ENCODE results near the gene FBXO28. TPM values are rescaled to one million over a fixed set of nuclear protein-coding genes. Genes with fewer than 3 reads are reported as not detected.

FBXO28 gene
- total and polyA plus RNA-seq, 5 donors from 2014 or later = 13.0 to 32.5 (median 16.2) TPM

DNA sequence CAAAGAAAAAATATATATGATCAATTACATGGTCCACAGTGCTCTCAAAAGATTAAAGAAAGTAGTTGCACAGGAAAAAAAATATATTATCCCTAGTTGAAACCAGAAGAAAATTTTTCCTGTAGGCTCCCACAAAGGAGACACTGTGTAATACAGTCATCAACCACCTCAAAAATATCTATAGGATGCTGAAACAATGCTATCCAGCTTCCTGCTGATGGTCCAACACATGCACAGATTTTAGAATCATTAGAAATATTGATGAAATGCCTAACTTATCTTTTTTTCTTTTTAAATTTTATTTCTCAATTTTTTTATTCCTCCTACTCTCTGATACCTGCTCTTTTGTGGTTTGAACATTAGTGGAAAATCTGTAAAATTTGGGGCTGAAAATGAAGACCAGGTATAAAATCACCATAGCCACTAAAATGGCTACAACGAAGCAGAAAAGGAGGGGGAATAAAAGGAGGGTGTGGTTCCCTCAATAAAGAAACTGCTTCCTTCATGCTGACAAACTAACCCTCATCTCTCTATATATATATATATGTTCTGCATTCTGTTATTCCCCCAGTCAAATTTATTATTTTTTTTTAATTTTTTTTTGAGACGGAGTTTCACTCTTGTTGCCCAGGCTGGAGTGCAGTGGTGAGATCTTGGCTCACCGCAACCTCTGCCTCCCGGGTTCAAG lies 28.3 kb upstream of the FBXO28 start:
- H3K4me3 ChIP-seq (ENCODE audit: low read depth, low read length) = no peak overlapping the region
- H3K27me3 ChIP-seq (ENCODE audit: control insufficient read depth, insufficient read depth, low read length) = peaks cover 11% of the 10 kb centered on the region
- Mint-ChIP-seq H3K4me1 (no peaks in the 10 kb centered on the region), H3K27me3 (peaks cover 33% of the 10 kb centered on the region), H3K27ac (no peak overlapping the region), H3K4me3 (no peak overlapping the region), H3K36me3 (no peaks in the 10 kb centered on the region), H3K9me3 (peaks cover 0 to 3% (median 0%) of the 10 kb centered on the region in 7 donors)
- H3K9me3 ChIP-seq (ENCODE audit: control insufficient read depth in 2 of 2, low read length in 2 of 2) = no peaks in the 10 kb centered on the region
- no peaks in the 10 kb centered on the region for H3K36me3 ChIP-seq (ENCODE audit: control insufficient read depth, insufficient read depth, low read length)
- H3K27ac ChIP-seq (ENCODE audit: insufficient read depth, low read length, poor library complexity, severe bottlenecking) = no peak overlapping the region
- no peaks in the 10 kb centered on the region for H3K4me1 ChIP-seq (ENCODE audit: control insufficient read depth, insufficient read depth, low read length, poor library complexity, severe bottlenecking)
- ATAC-seq (ENCODE audit: low read depth in 2 of 2) (no peak), DNase-seq (no peak)

DNA sequence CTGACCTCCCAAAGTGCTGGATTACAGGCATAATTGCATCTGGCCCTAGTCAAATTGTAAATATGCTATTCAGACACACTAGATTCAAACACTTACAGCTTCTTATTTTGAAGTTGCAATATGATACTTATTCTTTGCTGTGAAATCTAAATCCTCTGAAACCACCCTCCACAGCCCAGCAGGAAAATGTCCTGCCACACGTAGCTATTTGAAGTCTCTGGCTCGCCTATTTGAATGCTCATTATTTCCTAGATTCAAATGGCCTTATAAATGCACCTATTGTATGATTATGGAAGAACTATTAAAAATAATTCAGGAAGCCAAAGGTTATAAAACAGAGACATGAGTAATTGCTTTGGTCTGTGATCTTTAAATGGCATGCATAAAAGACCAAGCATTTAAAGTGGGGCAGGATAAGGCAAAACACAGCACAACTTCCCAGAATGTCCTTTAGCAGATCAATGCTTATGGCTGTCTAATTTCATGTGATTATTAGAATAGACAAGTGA lies 26.6 kb upstream of the FBXO28 start:
- Histone ChIP-seq H3K27me3 (ENCODE audit: control insufficient read depth, insufficient read depth, low read length) (peaks cover 10% of the 10 kb centered on the region), H3K4me3 (ENCODE audit: low read depth, low read length) (no peak overlapping the region), H3K9me3 (ENCODE audit: control insufficient read depth in 2 of 2, low read length in 2 of 2) (no peaks in the 10 kb centered on the region), H3K27ac (ENCODE audit: insufficient read depth, low read length, poor library complexity, severe bottlenecking) (no peak overlapping the region), H3K36me3 (ENCODE audit: control insufficient read depth, insufficient read depth, low read length) (no peaks in the 10 kb centered on the region), H3K4me1 (ENCODE audit: control insufficient read depth, insufficient read depth, low read length, poor library complexity, severe bottlenecking) (no peaks in the 10 kb centered on the region)
- no peaks in the 10 kb centered on the region for H3K36me3 Mint-ChIP-seq
- DNase-seq (no peak), ATAC-seq (ENCODE audit: low read depth in 2 of 2) (no peak)
- H3K4me3 Mint-ChIP-seq = no peak overlapping the region
- peaks cover 41% of the 10 kb centered on the region for H3K27me3 Mint-ChIP-seq
- H3K9me3 Mint-ChIP-seq = peaks cover 0 to 3% (median 0%) of the 10 kb centered on the region in 7 donors
- H3K4me1 Mint-ChIP-seq = no peaks in the 10 kb centered on the region
- no peak overlapping the region for H3K27ac Mint-ChIP-seq

DNA sequence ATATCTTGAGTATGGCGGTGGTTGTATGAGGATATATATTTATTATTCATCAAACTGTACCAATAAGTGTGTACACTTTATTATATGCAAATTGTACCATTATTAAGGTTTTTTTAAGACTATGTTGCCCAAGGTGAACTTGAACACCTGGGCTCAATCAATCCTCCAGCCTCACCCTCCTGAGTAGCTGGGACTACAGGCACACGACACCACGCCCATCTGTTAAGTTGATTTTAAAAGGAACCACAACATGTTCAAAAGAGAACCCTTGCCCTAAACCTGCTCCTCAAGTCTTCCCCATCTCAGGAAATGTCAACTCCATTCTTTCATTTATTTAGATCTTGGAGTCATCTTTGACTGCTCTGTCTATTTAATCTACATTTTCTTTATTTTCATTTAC lies 24.3 kb upstream of the FBXO28 start:
- peaks cover 42% of the 10 kb centered on the region for H3K27me3 Mint-ChIP-seq
- no peak for ATAC-seq (ENCODE audit: low read depth in 2 of 2)

DNA sequence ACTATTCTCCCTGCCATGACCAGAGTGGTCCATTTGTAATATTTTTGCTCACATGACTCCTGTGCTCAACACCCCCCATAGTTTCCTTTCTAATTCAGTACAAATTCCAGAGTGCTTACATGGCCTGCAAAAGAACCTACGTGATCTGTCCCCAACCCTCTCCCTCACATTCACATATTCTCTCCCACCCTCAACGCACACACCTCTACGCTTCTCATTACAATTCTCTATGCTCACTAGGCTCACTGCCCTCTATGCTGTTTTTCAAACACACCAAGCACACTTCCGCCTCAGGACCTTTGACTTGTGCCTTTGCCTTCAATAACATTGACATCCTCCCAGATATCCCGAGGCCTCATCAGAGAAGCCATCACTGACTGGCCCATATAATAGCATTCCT lies 23.8 kb upstream of the FBXO28 start:
- DNase-seq (no peak), ATAC-seq (ENCODE audit: low read depth in 2 of 2) (no peak)
- Mint-ChIP-seq H3K9me3 (peaks cover 0 to 2% (median 0%) of the 10 kb centered on the region in 7 donors), H3K4me1 (no peaks in the 10 kb centered on the region), H3K27me3 (peaks cover 48% of the 10 kb centered on the region), H3K36me3 (no peaks in the 10 kb centered on the region), H3K27ac (no peak overlapping the region), H3K4me3 (no peak overlapping the region)
- peaks cover 11% of the 10 kb centered on the region for H3K27me3 ChIP-seq (ENCODE audit: control insufficient read depth, insufficient read depth, low read length)
- no peaks in the 10 kb centered on the region for H3K9me3 ChIP-seq (ENCODE audit: control insufficient read depth in 2 of 2, low read length in 2 of 2)
- H3K36me3 ChIP-seq (ENCODE audit: control insufficient read depth, insufficient read depth, low read length) = no peaks in the 10 kb centered on the region
- H3K4me3 ChIP-seq (ENCODE audit: low read depth, low read length) = no peak overlapping the region
- no peaks in the 10 kb centered on the region for H3K4me1 ChIP-seq (ENCODE audit: control insufficient read depth, insufficient read depth, low read length, poor library complexity, severe bottlenecking)
- no peak overlapping the region for H3K27ac ChIP-seq (ENCODE audit: insufficient read depth, low read length, poor library complexity, severe bottlenecking)

More for the DNA sequence above, 24.3 kb upstream of the FBXO28 start:
- peaks cover 0 to 3% (median 0%) of the 10 kb centered on the region in 7 donors for H3K9me3 Mint-ChIP-seq
- H3K4me3 Mint-ChIP-seq = no peak overlapping the region
- Histone ChIP-seq H3K4me3 (ENCODE audit: low read depth, low read length) (no peak overlapping the region), H3K4me1 (ENCODE audit: control insufficient read depth, insufficient read depth, low read length, poor library complexity, severe bottlenecking) (no peaks in the 10 kb centered on the region), H3K9me3 (ENCODE audit: control insufficient read depth in 2 of 2, low read length in 2 of 2) (no peaks in the 10 kb centered on the region), H3K27me3 (ENCODE audit: control insufficient read depth, insufficient read depth, low read length) (peaks cover 10% of the 10 kb centered on the region), H3K36me3 (ENCODE audit: control insufficient read depth, insufficient read depth, low read length) (no peaks in the 10 kb centered on the region), H3K27ac (ENCODE audit: insufficient read depth, low read length, poor library complexity, severe bottlenecking) (no peak overlapping the region)
- DNase-seq = no peak
- no peaks in the 10 kb centered on the region for H3K36me3 Mint-ChIP-seq
- H3K4me1 Mint-ChIP-seq = no peaks in the 10 kb centered on the region
- no peak overlapping the region for H3K27ac Mint-ChIP-seq

DNA sequence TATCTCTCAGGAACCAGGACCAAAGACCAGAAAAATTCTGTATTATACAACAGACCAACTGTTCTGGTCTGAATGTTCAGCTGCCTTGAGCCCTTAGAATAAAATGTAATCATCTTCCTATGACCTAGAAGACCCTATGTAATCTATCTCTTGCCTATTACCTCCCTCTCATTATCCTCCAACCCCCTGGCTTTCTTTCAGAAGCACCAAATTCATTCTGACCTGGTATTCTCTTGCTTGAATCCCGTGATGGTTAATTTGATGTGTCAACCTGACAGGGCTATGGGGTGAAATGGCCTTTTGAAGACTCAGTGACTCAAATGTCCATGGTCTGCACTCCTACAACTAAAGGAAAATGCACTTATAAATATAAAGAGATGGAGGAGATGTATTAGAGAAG lies 21.8 kb upstream of the FBXO28 start:
- H3K36me3 ChIP-seq (ENCODE audit: control insufficient read depth, insufficient read depth, low read length) = no peaks in the 10 kb centered on the region
- H3K27ac Mint-ChIP-seq = no peak overlapping the region
- H3K9me3 Mint-ChIP-seq = no peaks in the 10 kb centered on the region
- peaks cover 13% of the 10 kb centered on the region for H3K27me3 ChIP-seq (ENCODE audit: control insufficient read depth, insufficient read depth, low read length)
- no peaks in the 10 kb centered on the region for H3K9me3 ChIP-seq (ENCODE audit: control insufficient read depth in 2 of 2, low read length in 2 of 2)
- H3K4me1 Mint-ChIP-seq = no peaks in the 10 kb centered on the region
- no peak overlapping the region for H3K27ac ChIP-seq (ENCODE audit: insufficient read depth, low read length, poor library complexity, severe bottlenecking)
- H3K36me3 Mint-ChIP-seq = no peaks in the 10 kb centered on the region
- H3K4me1 ChIP-seq (ENCODE audit: control insufficient read depth, insufficient read depth, low read length, poor library complexity, severe bottlenecking) = no peaks in the 10 kb centered on the region
- no peak for ATAC-seq (ENCODE audit: low read depth in 2 of 2)
- H3K4me3 Mint-ChIP-seq = no peak overlapping the region
- no peak for DNase-seq
- no peak overlapping the region for H3K4me3 ChIP-seq (ENCODE audit: low read depth, low read length)
- H3K27me3 Mint-ChIP-seq = peaks cover 51% of the 10 kb centered on the region

DNA sequence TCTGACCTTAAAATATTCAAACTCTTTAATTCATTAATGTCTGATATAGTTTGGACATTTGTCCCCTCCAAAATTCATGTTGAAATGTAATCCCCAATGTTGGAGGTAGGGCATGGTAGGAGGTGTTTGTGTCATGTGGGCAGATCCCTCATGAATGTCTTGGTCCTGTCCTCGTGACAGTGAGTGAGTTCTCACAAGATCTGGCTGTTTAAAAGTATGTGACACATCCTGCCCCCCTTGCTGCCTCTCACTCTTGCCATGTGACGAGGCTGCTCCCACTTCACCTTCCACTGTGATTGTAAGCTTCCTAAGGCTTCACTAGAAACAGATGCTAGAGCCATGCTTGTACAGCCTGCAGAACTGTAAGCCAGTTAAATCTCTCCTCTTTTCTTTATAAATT lies 21.3 kb upstream of the FBXO28 start:
- peaks cover 49% of the 10 kb centered on the region for H3K27me3 Mint-ChIP-seq
- Histone ChIP-seq H3K27ac (ENCODE audit: insufficient read depth, low read length, poor library complexity, severe bottlenecking) (no peak overlapping the region), H3K4me1 (ENCODE audit: control insufficient read depth, insufficient read depth, low read length, poor library complexity, severe bottlenecking) (no peaks in the 10 kb centered on the region), H3K27me3 (ENCODE audit: control insufficient read depth, insufficient read depth, low read length) (peaks cover 16% of the 10 kb centered on the region), H3K4me3 (ENCODE audit: low read depth, low read length) (no peak overlapping the region), H3K9me3 (ENCODE audit: control insufficient read depth in 2 of 2, low read length in 2 of 2) (no peaks in the 10 kb centered on the region), H3K36me3 (ENCODE audit: control insufficient read depth, insufficient read depth, low read length) (no peaks in the 10 kb centered on the region)
- H3K4me1 Mint-ChIP-seq = no peaks in the 10 kb centered on the region
- no peak overlapping the region for H3K27ac Mint-ChIP-seq
- no peak overlapping the region for H3K4me3 Mint-ChIP-seq
- no peaks in the 10 kb centered on the region for H3K36me3 Mint-ChIP-seq
- no peak for DNase-seq
- no peaks in the 10 kb centered on the region for H3K9me3 Mint-ChIP-seq
- ATAC-seq (ENCODE audit: low read depth in 2 of 2) = no peak

DNA sequence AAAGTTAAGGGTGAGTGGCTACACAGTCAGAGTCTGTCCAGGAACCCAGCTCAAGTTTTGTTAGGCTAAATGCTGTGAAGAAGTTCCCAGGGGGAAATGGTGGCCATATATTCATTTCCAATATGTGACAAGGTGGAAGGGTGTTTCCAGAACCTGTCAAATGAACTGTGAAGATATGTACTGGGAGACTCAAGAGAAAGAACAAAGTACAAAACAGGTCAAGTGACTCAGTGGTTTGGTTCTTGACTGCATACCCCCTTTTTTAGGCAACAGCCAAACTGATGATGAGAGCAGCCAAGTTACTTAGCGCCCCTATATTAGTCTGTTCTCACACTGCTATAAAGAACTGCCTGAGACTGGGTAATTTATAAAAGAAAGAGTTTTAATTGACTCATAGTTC lies 18.6 kb upstream of the FBXO28 start:
- Histone ChIP-seq H3K4me3 (ENCODE audit: low read depth, low read length) (no peak overlapping the region), H3K27me3 (ENCODE audit: control insufficient read depth, insufficient read depth, low read length) (peaks cover 11% of the 10 kb centered on the region), H3K36me3 (ENCODE audit: control insufficient read depth, insufficient read depth, low read length) (no peaks in the 10 kb centered on the region), H3K4me1 (ENCODE audit: control insufficient read depth, insufficient read depth, low read length, poor library complexity, severe bottlenecking) (no peaks in the 10 kb centered on the region), H3K27ac (ENCODE audit: insufficient read depth, low read length, poor library complexity, severe bottlenecking) (no peak overlapping the region), H3K9me3 (ENCODE audit: control insufficient read depth in 2 of 2, low read length in 2 of 2) (no peaks in the 10 kb centered on the region)
- DNase-seq (no peak), ATAC-seq (ENCODE audit: low read depth in 2 of 2) (no peak)
- Mint-ChIP-seq H3K4me1 (no peaks in the 10 kb centered on the region), H3K4me3 (no peak overlapping the region), H3K27me3 (peaks cover 53% of the 10 kb centered on the region), H3K36me3 (no peaks in the 10 kb centered on the region), H3K9me3 (peaks cover 0 to 2% (median 0%) of the 10 kb centered on the region in 7 donors), H3K27ac (no peak overlapping the region)

DNA sequence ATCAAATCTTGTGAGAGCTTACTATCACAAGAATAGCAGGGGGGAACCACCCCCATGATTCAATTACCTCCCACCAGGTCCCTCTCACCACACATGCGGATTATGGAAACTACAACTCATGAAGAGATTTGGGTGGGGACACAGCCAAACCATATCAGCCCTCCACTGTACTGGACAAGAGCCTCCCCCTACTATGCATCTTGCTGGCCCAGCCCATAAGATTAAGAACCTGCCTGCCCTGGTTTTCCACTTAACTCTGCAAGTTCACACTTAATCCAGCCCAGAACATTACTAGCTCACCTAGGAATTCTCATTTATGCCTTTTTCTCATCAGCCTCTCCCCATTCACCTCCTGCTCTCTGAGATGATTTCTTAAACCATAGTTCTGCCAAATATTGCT lies 18.0 kb upstream of the FBXO28 start:
- H3K9me3 Mint-ChIP-seq = peaks cover 0 to 2% (median 0%) of the 10 kb centered on the region in 7 donors
- H3K9me3 ChIP-seq (ENCODE audit: control insufficient read depth in 2 of 2, low read length in 2 of 2) = no peaks in the 10 kb centered on the region
- no peaks in the 10 kb centered on the region for H3K4me1 Mint-ChIP-seq
- no peak overlapping the region for H3K4me3 Mint-ChIP-seq
- no peaks in the 10 kb centered on the region for H3K36me3 ChIP-seq (ENCODE audit: control insufficient read depth, insufficient read depth, low read length)
- no peak for DNase-seq
- H3K4me1 ChIP-seq (ENCODE audit: control insufficient read depth, insufficient read depth, low read length, poor library complexity, severe bottlenecking) = no peaks in the 10 kb centered on the region
- H3K27ac ChIP-seq (ENCODE audit: insufficient read depth, low read length, poor library complexity, severe bottlenecking) = no peak overlapping the region
- no peaks in the 10 kb centered on the region for H3K36me3 Mint-ChIP-seq
- H3K27me3 ChIP-seq (ENCODE audit: control insufficient read depth, insufficient read depth, low read length) = peaks cover 11% of the 10 kb centered on the region
- H3K27me3 Mint-ChIP-seq = peaks cover 48% of the 10 kb centered on the region
- H3K27ac Mint-ChIP-seq = no peak overlapping the region
- no peak overlapping the region for H3K4me3 ChIP-seq (ENCODE audit: low read depth, low read length)
- no peak for ATAC-seq (ENCODE audit: low read depth in 2 of 2)

All from CD4-positive, CD25-positive, alpha-beta regulatory T cell (primary cell).